Measurements from ENCODE around the gene TMEM117. TPM values are rescaled to one million over a fixed set of nuclear protein-coding genes. Genes with fewer than 3 reads are reported as not detected.

Gene TMEM117
- total RNA-seq, 1 donor from 2014 or later = 13.1 TPM

DNA sequence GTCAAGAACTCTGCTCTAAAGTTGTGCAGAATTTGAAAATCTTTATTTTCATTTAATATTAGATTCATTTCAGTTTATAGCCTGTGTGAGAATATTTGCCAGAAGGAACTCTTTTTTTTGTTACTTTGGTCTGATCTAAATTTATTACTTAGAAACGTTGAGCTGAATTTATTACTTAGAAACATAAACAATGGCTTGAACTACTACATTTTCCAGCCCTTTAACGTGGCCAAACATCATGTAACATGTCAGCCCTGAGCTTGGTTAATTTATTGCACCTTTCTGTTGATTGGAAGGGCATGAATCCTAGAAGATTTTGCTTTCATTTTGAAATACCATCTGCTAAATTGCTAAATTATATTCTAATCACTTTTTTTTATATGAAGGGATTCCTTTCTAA, 241.4 kb downstream of the TMEM117 start:
- DNase-seq (ENCODE audit: low read depth) (no peak), FAIRE-seq (no peak)
- no peak overlapping the region for H3K4me3 ChIP-seq (ENCODE audit: insufficient read depth, low read depth, low read length)
- H3K4me1 Mint-ChIP-seq (ENCODE audit: low read depth, unreplicated experiment) = no peaks in the 10 kb centered on the region
- H3K4me2 ChIP-seq (ENCODE audit: low read length) = no peak overlapping the region
- no peaks in the 10 kb centered on the region for H3K36me3 ChIP-seq (ENCODE audit: insufficient read depth, low read length)
- H3K36me3 Mint-ChIP-seq (ENCODE audit: low read depth, unreplicated experiment) = no peaks in the 10 kb centered on the region
- H3K79me2 ChIP-seq (ENCODE audit: insufficient read depth, low read length) = no peaks in the 10 kb centered on the region
- no peak overlapping the region for H3K27ac Mint-ChIP-seq (ENCODE audit: unreplicated experiment)
- H3K4me1 ChIP-seq (ENCODE audit: insufficient read depth, low read length) = no peaks in the 10 kb centered on the region
- H3K9me3 ChIP-seq (ENCODE audit: insufficient read depth, low read depth, low read length) = no peaks in the 10 kb centered on the region
- TF ChIP-seq EZH2 (IDR thresholded peaks at IDR 0.05; ENCODE audit: insufficient read depth, low read length) = no peak
- TF ChIP-seq, protein P1, sequence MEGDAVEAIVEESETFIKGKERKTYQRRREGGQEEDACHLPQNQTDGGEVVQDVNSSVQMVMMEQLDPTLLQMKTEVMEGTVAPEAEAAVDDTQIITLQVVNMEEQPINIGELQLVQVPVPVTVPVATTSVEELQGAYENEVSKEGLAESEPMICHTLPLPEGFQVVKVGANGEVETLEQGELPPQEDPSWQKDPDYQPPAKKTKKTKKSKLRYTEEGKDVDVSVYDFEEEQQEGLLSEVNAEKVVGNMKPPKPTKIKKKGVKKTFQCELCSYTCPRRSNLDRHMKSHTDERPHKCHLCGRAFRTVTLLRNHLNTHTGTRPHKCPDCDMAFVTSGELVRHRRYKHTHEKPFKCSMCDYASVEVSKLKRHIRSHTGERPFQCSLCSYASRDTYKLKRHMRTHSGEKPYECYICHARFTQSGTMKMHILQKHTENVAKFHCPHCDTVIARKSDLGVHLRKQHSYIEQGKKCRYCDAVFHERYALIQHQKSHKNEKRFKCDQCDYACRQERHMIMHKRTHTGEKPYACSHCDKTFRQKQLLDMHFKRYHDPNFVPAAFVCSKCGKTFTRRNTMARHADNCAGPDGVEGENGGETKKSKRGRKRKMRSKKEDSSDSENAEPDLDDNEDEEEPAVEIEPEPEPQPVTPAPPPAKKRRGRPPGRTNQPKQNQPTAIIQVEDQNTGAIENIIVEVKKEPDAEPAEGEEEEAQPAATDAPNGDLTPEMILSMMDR (IDR thresholded peaks at IDR 0.05; ENCODE audit: insufficient read depth, low read depth, low read length) = no peak
- H3K9me3 Mint-ChIP-seq (ENCODE audit: unreplicated experiment) = no peaks in the 10 kb centered on the region
- no peaks in the 10 kb centered on the region for H3K27me3 ChIP-seq (ENCODE audit: insufficient read depth, low read length)
- H3K27ac ChIP-seq (ENCODE audit: low read depth, low read length) = no peak overlapping the region
- H4K20me1 ChIP-seq (ENCODE audit: insufficient read depth, low read length) = no peaks in the 10 kb centered on the region
- no peaks in the 10 kb centered on the region for H3K27me3 Mint-ChIP-seq (ENCODE audit: low read depth, unreplicated experiment)
- H3K4me3 Mint-ChIP-seq (ENCODE audit: unreplicated experiment) = no peak overlapping the region
- no peak overlapping the region for H3K9ac ChIP-seq (ENCODE audit: low read length)
- no peak overlapping the region for H2AFZ ChIP-seq (ENCODE audit: low read depth, low read length)

DNA sequence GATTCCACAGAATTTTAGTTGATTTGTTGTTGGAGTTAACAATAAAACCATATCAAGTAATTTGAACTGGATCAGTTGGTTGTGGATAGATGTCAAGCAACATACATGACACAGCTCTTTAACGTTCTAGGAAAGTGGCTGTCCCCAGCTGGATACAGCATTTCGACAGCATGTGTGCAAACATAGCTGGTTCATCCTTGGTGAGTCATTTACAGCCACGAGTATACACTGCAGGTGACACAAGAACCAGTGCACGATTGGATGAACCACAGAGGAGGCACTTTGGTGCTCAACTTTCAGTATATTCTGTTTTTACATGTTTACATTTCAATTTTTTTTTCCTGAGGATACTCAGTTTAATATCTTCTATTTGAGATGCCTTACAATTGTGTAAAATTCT, 242.4 kb downstream of the TMEM117 start:
- no peak for FAIRE-seq
- Histone ChIP-seq H3K27ac (ENCODE audit: low read depth, low read length) (no peak overlapping the region), H3K79me2 (ENCODE audit: insufficient read depth, low read length) (no peaks in the 10 kb centered on the region), H3K4me2 (ENCODE audit: low read length) (no peak overlapping the region), H3K4me1 (ENCODE audit: insufficient read depth, low read length) (no peaks in the 10 kb centered on the region), H3K9ac (ENCODE audit: low read length) (no peak overlapping the region), H3K9me3 (ENCODE audit: insufficient read depth, low read depth, low read length) (no peaks in the 10 kb centered on the region), H3K4me3 (ENCODE audit: insufficient read depth, low read depth, low read length) (no peak overlapping the region), H2AFZ (ENCODE audit: low read depth, low read length) (no peak overlapping the region), H3K36me3 (ENCODE audit: insufficient read depth, low read length) (no peaks in the 10 kb centered on the region), H3K27me3 (ENCODE audit: insufficient read depth, low read length) (no peaks in the 10 kb centered on the region), H4K20me1 (ENCODE audit: insufficient read depth, low read length) (no peaks in the 10 kb centered on the region)
- Mint-ChIP-seq H3K27me3 (ENCODE audit: low read depth, unreplicated experiment) (no peaks in the 10 kb centered on the region), H3K36me3 (ENCODE audit: low read depth, unreplicated experiment) (no peaks in the 10 kb centered on the region), H3K4me1 (ENCODE audit: low read depth, unreplicated experiment) (no peaks in the 10 kb centered on the region), H3K9me3 (ENCODE audit: unreplicated experiment) (no peaks in the 10 kb centered on the region), H3K4me3 (ENCODE audit: unreplicated experiment) (no peak overlapping the region), H3K27ac (ENCODE audit: unreplicated experiment) (no peak overlapping the region)
- TF ChIP-seq EZH2 (IDR thresholded peaks at IDR 0.05; ENCODE audit: insufficient read depth, low read length) = no peak
- TF ChIP-seq, protein P1 (IDR thresholded peaks at IDR 0.05; ENCODE audit: insufficient read depth, low read depth, low read length) = no peak
- DNase-seq (ENCODE audit: low read depth) = no peak

DNA sequence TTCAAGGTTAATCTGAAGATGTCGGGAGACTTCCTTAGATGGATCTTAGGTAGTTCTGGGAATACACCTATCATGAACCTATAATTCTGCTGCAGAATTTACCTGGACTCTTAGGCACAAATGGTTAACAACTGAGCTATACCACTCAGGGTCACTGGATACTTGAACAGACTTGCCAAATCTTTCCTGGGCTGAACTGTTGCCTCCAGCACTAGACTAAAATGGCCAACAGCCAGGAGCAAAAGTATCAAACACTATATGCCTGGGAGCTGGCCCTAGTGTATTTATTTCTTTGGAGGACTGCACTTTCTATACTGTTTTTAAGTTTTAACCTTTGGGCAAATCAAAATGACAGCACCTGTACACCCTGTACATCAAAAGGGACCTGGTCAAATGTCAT, 252.8 kb downstream of the TMEM117 start:
- no peaks in the 10 kb centered on the region for H3K4me1 ChIP-seq (ENCODE audit: insufficient read depth, low read length)
- H3K79me2 ChIP-seq (ENCODE audit: insufficient read depth, low read length) = no peaks in the 10 kb centered on the region
- Mint-ChIP-seq H3K36me3 (ENCODE audit: low read depth, unreplicated experiment) (no peaks in the 10 kb centered on the region), H3K27me3 (ENCODE audit: low read depth, unreplicated experiment) (no peaks in the 10 kb centered on the region), H3K4me3 (ENCODE audit: unreplicated experiment) (no peak overlapping the region), H3K9me3 (ENCODE audit: unreplicated experiment) (no peaks in the 10 kb centered on the region), H3K27ac (ENCODE audit: unreplicated experiment) (no peak overlapping the region), H3K4me1 (ENCODE audit: low read depth, unreplicated experiment) (no peaks in the 10 kb centered on the region)
- DNase-seq (ENCODE audit: low read depth) (no peak), FAIRE-seq (no peak)
- no peak overlapping the region for H3K9ac ChIP-seq (ENCODE audit: low read length)
- no peaks in the 10 kb centered on the region for H3K9me3 ChIP-seq (ENCODE audit: insufficient read depth, low read depth, low read length)
- H4K20me1 ChIP-seq (ENCODE audit: insufficient read depth, low read length) = no peaks in the 10 kb centered on the region
- TF ChIP-seq, protein P1 (IDR thresholded peaks at IDR 0.05; ENCODE audit: insufficient read depth, low read depth, low read length) = no peak
- TF ChIP-seq EZH2 (IDR thresholded peaks at IDR 0.05; ENCODE audit: insufficient read depth, low read length) = no peak
- no peaks in the 10 kb centered on the region for H3K36me3 ChIP-seq (ENCODE audit: insufficient read depth, low read length)
- H2AFZ ChIP-seq (ENCODE audit: low read depth, low read length) = no peak overlapping the region
- no peak overlapping the region for H3K4me3 ChIP-seq (ENCODE audit: insufficient read depth, low read depth, low read length)
- H3K27me3 ChIP-seq (ENCODE audit: insufficient read depth, low read length) = no peaks in the 10 kb centered on the region
- H3K27ac ChIP-seq (ENCODE audit: low read depth, low read length) = no peak overlapping the region
- no peak overlapping the region for H3K4me2 ChIP-seq (ENCODE audit: low read length)
